Nephron progenitor cell (in vitro differentiated cells): Measurements from ENCODE around the gene RAB15.

Experiments used
- DNase-seq: peaks from one replicate; pipeline ENCODE4 v3.0.0; 2021
- H3K27ac Mint-ChIP-seq: 2 replicates; pipeline ENCODE4 v1.8.0; 2021; ENCODE audit warnings: mild to moderate bottlenecking, moderate library complexity, mixed read lengths
- H3K27me3 Mint-ChIP-seq: 2 replicates; pipeline ENCODE4 v1.8.0; 2021; ENCODE audit warnings: mild to moderate bottlenecking, low read depth, mixed read lengths; ENCODE audit not compliant: poor library complexity
- H3K36me3 Mint-ChIP-seq: 2 replicates; pipeline ENCODE4 v1.8.0; 2021; ENCODE audit warnings: low read depth, mixed read lengths
- H3K4me1 Mint-ChIP-seq: 2 replicates; pipeline ENCODE4 v1.8.0; 2021; ENCODE audit warnings: mixed read lengths
- H3K4me3 Mint-ChIP-seq: 2 replicates; pipeline ENCODE4 v1.8.0; 2021; ENCODE audit warnings: mild to moderate bottlenecking, moderate library complexity, mixed read lengths
- H3K9me3 Mint-ChIP-seq: 2 replicates; pipeline ENCODE4 v1.8.0; 2021; ENCODE audit warnings: mild to moderate bottlenecking, moderate library complexity, mixed read lengths
- CTCF ChIP-seq: fragments of 200-600 bp; sonication (generic); IDR thresholded peaks from 2 replicates; pipeline ENCODE4 v1.5.0; 2021; ENCODE audit warnings: antibody characterized with exemption

Gene RAB15

GRCh38 chr14:64952598-64953309 lies 19.4 kb downstream of the RAB15 start:
- Mint-ChIP-seq H3K36me3 (peaks cover 4% of the 10 kb centered on the region), H3K27ac (no peak overlapping the region), H3K27me3 (peaks cover 5% of the 10 kb centered on the region), H3K4me3 (no peak overlapping the region), H3K9me3 (no peaks in the 10 kb centered on the region), H3K4me1 (peaks cover 16% of the 10 kb centered on the region)
- TF ChIP-seq CTCF, result no peak
- DNase-seq, result no peak

GRCh38 chr14:64951724-64952123 lies 20.4 kb downstream of the RAB15 start:
- DNase-seq, result no peak
- Mint-ChIP-seq H3K4me1 (peaks cover 23% of the 10 kb centered on the region), H3K27me3 (peaks cover 5% of the 10 kb centered on the region), H3K9me3 (no peaks in the 10 kb centered on the region), H3K36me3 (peaks cover 4% of the 10 kb centered on the region), H3K27ac (no peak overlapping the region), H3K4me3 (no peak overlapping the region)
- TF ChIP-seq CTCF, result no peak

- no peak for TF ChIP-seq CTCF
- Mint-ChIP-seq H3K4me3 (no peak overlapping the region), H3K9me3 (no peaks in the 10 kb centered on the region), H3K36me3 (peaks cover 8% of the 10 kb centered on the region), H3K27me3 (peaks cover 5% of the 10 kb centered on the region), H3K27ac (no peak overlapping the region), H3K4me1 (peaks cover 27% of the 10 kb centered on the region)
- DNase-seq, result no peak
Observed at GRCh38 chr14:64951291-64951690, 20.8 kb downstream of the RAB15 start.

GRCh38 chr14:64950889-64951288 lies 21.2 kb downstream of the RAB15 start:
- TF ChIP-seq CTCF, result no peak
- Mint-ChIP-seq H3K36me3 (peaks cover 10% of the 10 kb centered on the region), H3K4me3 (no peak overlapping the region), H3K27me3 (peaks cover 5% of the 10 kb centered on the region), H3K9me3 (no peaks in the 10 kb centered on the region), H3K27ac (no peak overlapping the region), H3K4me1 (peaks cover 30% of the 10 kb centered on the region)
- DNase-seq, result no peak

GRCh38 chr14:64948612-64949210 lies 23.4 kb downstream of the RAB15 start:
- TF ChIP-seq CTCF, result no peak
- no peaks in the 10 kb centered on the region for H3K9me3 Mint-ChIP-seq
- no peak overlapping the region for H3K27ac Mint-ChIP-seq

More at GRCh38 chr14:64948612-64949210, 23.4 kb downstream of the RAB15 start:
- Mint-ChIP-seq H3K4me1 (peaks cover 17% of the 10 kb centered on the region), H3K4me3 (no peak overlapping the region), H3K36me3 (peaks cover 18% of the 10 kb centered on the region), H3K27me3 (peaks cover 5% of the 10 kb centered on the region)
- DNase-seq, result no peak
